PC-3 (cell line): ENCODE results near the gene MORN1. TPM values are rescaled to one million over a fixed set of nuclear protein-coding genes. Genes with fewer than 3 reads are reported as not detected.

Source experiments
- ATAC-seq: fragments of 200-7000 bp; cut with Tn5 transposase; 2 replicates; pipeline ENCODE4 v1.9.1; 2020; ENCODE audit warnings: mild to moderate bottlenecking, moderate library complexity
- BruUV-seq: library from RNA; stranded (reverse); fragments of 400-500 nt; replicated peaks from 2 replicates; lab custom pipeline; 2021; lab: Mats Ljungman, UMichigan
- CTCF ChIA-PET: fragments of 300-600 bp; sonication (Branson Sonifier 250); formaldehyde crosslinking; loops from one replicate; lab custom pipeline; 2022; ENCODE audit warnings: antibody characterized with exemption; lab: Charles Lee
- POLR2A ChIA-PET: fragments of 300-600 bp; sonication (Branson Sonifier 250); formaldehyde crosslinking; loops from one replicate; lab custom pipeline; 2022; ENCODE audit warnings: antibody characterized with exemption; ENCODE audit not compliant: unreplicated experiment; lab: Charles Lee
- DNase-seq: peaks from one replicate; pipeline ENCODE4 v3.0.0-alpha.2; 2015
- H2AFZ ChIP-seq: fragments of 300-600 bp; sonication (generic); 2 replicates; pipeline ENCODE4 v1.6.0; 2016; ENCODE audit warnings: antibody characterized with exemption, low read length
- H3F3A ChIP-seq: fragments of 300-600 bp; sonication (generic); one replicate; pipeline ENCODE4 v1.6.0; 2017; ENCODE audit warnings: antibody characterized with exemption, low read length, control low read depth, mild to moderate bottlenecking; ENCODE audit not compliant: unreplicated experiment
- H3K27ac ChIP-seq: fragments of 300-600 bp; sonication (generic); 2 replicates; pipeline ENCODE4 v1.5.1; 2016; ENCODE audit warnings: mild to moderate bottlenecking, low read length
- H3K27me3 ChIP-seq: fragments of 300-600 bp; sonication (generic); 2 replicates; pipeline ENCODE4 v1.6.1; 2016; ENCODE audit warnings: low read length, mixed read lengths
- H3K36me3 ChIP-seq: fragments of 300-600 bp; sonication (generic); 2 replicates; pipeline ENCODE4 v1.6.1; 2016; ENCODE audit warnings: low read depth, mixed run types, low read length, mixed read lengths
- H3K4me1 ChIP-seq: fragments of 300-600 bp; sonication (generic); 2 replicates; pipeline ENCODE4 v1.5.1; 2016; ENCODE audit warnings: low read length; ENCODE audit not compliant: insufficient read depth
- H3K4me2 ChIP-seq: fragments of 300-600 bp; sonication (generic); 2 replicates; pipeline ENCODE4 v1.6.0; 2016; ENCODE audit warnings: low read length
- H3K4me3 ChIP-seq: fragments of 300-600 bp; sonication (generic); 2 replicates; pipeline ENCODE4 v1.5.1; 2016; ENCODE audit warnings: mild to moderate bottlenecking, low read length, mixed read lengths
- H3K79me2 ChIP-seq: fragments of 300-600 bp; sonication (generic); 2 replicates; pipeline ENCODE4 v1.6.1; 2017; ENCODE audit warnings: low read length, mixed read lengths
- H3K9ac ChIP-seq: fragments of 300-600 bp; sonication (generic); 2 replicates; pipeline ENCODE4 v1.6.0; 2016; ENCODE audit warnings: mild to moderate bottlenecking, low read length
- H3K9me2 ChIP-seq: fragments of 300-600 bp; sonication (generic); replicated peaks from 2 replicates; pipeline ENCODE4 v1.6.1; 2016; ENCODE audit warnings: mixed run types, low read length, mixed read lengths
- H3K9me3 ChIP-seq: fragments of 300-600 bp; sonication (generic); 2 replicates; pipeline ENCODE4 v1.6.1; 2016; ENCODE audit warnings: low read length, mixed read lengths
- H4K20me1 ChIP-seq: fragments of 300-600 bp; sonication (generic); 2 replicates; pipeline ENCODE4 v1.6.1; 2016; ENCODE audit warnings: low read length, mixed read lengths
- EZH2 ChIP-seq: fragments of 300-600 bp; sonication (generic); IDR thresholded peaks from one replicate; pipeline ENCODE4 v1.6.1; 2017; ENCODE audit warnings: antibody characterized with exemption, mild to moderate bottlenecking, low read length; ENCODE audit not compliant: unreplicated experiment
- EZH2phosphoT487 ChIP-seq: fragments of 300-600 bp; sonication (generic); IDR thresholded peaks from 2 replicates; pipeline ENCODE4 v1.6.1; 2018; ENCODE audit warnings: mild to moderate bottlenecking, antibody characterized with exemption, low read length, borderline replicate concordance
- intact Hi-C: fragments of 100-400 bp; cut with micrococcal nuclease; formaldehyde crosslinking; loops from 2 replicates; pipeline ENCODE4 v1.9.0; 2023
- total RNA-seq: library from RNA; depleted of rRNA; stranded (reverse); fragments of >200 nt; gene quantifications from 2 replicates; pipeline ENCODE4 v1.2.3, GENCODE V29; 2014
- TF ChIP-seq, protein P1 (sequence below): fragments of 300-600 bp; sonication (generic); conservative IDR thresholded peaks from 2 replicates; pipeline ENCODE4 v1.5.1; 2017; ENCODE audit warnings: antibody characterized with exemption, low read depth, mild to moderate bottlenecking, low read length

MORN1 gene
- total RNA-seq, 1 experiment from 2014 or later, result 11.2 TPM

DNA sequence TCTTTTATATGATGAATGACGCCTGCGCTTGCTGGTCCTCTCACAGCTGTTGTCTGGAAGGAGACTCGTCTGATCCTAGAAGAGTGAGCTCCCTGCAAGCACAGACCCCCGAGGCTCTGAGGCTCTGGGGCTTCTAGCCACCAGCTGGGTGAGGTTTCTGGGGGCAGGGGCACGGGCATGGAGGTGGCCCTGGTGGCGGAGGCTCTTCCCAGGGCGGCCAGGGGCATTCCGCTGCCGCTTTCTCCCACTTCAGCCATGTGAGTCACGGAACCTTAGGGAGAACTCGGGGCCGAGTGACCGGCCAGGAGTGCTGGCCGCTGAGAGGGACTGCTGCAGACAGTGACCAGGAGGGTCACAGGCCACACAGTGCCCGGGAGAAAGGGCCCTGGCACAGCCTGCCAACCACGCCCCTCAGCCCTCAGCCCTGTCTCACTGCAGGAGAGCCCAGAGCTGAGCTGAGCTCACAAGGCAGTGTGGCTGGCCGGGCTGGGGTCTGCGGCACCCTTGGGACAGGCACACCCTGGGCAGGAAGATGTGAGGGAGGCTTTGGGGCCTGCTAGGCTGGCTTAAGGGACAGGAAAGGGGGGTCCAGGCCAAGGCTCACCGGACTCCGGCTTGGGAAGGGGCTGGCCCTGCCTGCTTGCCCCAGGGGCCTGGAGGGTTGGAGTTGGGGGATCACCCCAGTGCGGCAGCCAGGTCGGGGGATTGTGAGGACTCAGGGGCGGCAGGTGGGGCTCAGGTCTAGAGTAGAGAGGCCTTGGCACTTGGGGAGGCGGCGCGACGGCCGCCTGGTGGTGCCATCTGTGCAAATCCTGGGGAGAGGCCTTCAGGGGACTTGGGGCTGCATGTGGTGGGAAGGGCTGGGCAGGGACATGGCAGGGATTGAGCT lies 35.7 kb downstream of the MORN1 start:
- no TSS peak for BruUV-seq
- Histone ChIP-seq H3K9ac (no peak overlapping the region), H3K79me2 (no peaks in the 10 kb centered on the region), H3K36me3 (no peaks in the 10 kb centered on the region), H3K4me2 (no peak overlapping the region), H3K9me3 (no peaks in the 10 kb centered on the region), H2AFZ (no peak overlapping the region), H3K9me2 (no peaks in the 10 kb centered on the region), H4K20me1 (no peaks in the 10 kb centered on the region), H3K27ac (no peak overlapping the region), H3K4me3 (no peak overlapping the region), H3F3A (no peaks in the 10 kb centered on the region), H3K4me1 (peaks cover 2% of the 10 kb centered on the region; the same call in 1 of the 2 replicates), H3K27me3 (no peaks in the 10 kb centered on the region)
- ATAC-seq (no peak), DNase-seq (no peak)
- POLR2A ChIA-PET, result no interaction called here
- intact Hi-C loops, result no loop called here
- TF ChIP-seq, protein P1, sequence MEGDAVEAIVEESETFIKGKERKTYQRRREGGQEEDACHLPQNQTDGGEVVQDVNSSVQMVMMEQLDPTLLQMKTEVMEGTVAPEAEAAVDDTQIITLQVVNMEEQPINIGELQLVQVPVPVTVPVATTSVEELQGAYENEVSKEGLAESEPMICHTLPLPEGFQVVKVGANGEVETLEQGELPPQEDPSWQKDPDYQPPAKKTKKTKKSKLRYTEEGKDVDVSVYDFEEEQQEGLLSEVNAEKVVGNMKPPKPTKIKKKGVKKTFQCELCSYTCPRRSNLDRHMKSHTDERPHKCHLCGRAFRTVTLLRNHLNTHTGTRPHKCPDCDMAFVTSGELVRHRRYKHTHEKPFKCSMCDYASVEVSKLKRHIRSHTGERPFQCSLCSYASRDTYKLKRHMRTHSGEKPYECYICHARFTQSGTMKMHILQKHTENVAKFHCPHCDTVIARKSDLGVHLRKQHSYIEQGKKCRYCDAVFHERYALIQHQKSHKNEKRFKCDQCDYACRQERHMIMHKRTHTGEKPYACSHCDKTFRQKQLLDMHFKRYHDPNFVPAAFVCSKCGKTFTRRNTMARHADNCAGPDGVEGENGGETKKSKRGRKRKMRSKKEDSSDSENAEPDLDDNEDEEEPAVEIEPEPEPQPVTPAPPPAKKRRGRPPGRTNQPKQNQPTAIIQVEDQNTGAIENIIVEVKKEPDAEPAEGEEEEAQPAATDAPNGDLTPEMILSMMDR, result no peak
- TF ChIP-seq EZH2 (no peak), EZH2phosphoT487 (no peak)
- CTCF ChIA-PET, result no interaction called here

DNA sequence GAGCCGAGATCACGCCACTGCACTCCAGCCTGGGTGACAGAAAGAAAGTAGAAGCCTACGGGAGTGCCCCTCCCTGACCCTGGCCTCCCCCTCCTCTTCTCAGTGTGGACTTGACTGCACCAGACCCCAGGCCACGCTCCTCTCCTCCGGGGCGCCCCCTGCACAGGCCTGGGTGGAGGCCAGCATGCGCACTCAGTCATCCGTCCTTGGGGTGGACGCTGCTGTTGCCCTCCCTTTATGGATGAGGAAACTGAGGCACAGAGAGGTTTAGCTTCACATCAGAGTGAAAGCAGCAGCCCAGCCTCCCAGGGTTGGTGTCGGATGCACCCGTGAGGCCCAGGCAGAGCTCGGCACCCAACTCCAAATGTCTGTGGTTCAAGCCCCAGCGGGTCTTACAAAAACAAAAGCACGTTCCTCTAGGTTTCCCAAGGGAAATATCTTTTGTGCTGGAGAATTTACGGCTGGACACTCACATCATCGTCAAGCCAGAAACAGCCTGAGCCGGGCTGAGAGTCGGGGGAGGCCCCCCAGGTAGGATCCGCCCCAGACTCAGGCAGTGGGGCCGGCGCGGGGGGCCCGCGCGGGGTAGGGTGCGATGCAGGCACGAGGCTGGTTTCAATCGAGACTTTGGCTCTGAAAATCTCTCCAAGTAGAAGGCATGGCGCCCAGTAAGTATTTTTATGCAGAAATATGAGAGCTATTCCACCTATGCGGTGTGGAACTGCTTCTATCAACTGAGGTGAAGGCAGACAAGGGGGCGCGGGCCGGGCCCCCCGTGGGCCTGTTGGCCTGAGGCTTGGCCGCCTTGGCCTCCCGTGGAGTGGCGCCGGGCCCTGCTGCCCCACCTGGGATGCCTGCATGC lies 36.6 kb downstream of the MORN1 start:
- no peak overlapping the region for H2AFZ ChIP-seq
- no peak for DNase-seq
- H3K4me1 ChIP-seq, result no peaks in the 10 kb centered on the region
- no peaks in the 10 kb centered on the region for H3K9me2 ChIP-seq
- BruUV-seq, result no TSS peak
- H3K4me2 ChIP-seq, result no peak overlapping the region
- intact Hi-C loops, result no loop called here
- ChIA-PET POLR2A (no interaction called here), CTCF (no interaction called here)
- ATAC-seq, result no peak
- H3K4me3 ChIP-seq, result no peak overlapping the region
- H4K20me1 ChIP-seq, result no peaks in the 10 kb centered on the region
- H3K9me3 ChIP-seq, result no peaks in the 10 kb centered on the region
- no peak overlapping the region for H3K9ac ChIP-seq
- H3K27ac ChIP-seq, result no peak overlapping the region
- H3F3A ChIP-seq, result no peaks in the 10 kb centered on the region
- H3K27me3 ChIP-seq, result no peaks in the 10 kb centered on the region
- no peaks in the 10 kb centered on the region for H3K36me3 ChIP-seq
- TF ChIP-seq EZH2 (no peak), EZH2phosphoT487 (no peak)
- TF ChIP-seq, protein P1, result no peak
- no peaks in the 10 kb centered on the region for H3K79me2 ChIP-seq
